Activated T-helper 1 cell treated with anti-CD3 and anti-CD28 coated beads, Interleukin-2, amount 50 U/mL, for 16 hours (primary cell): ENCODE measurements around the gene CTNNA2.
"Not testable (repeated sequence)": the region's sequence is repeated elsewhere in the genome, so short reads cannot be mapped to it uniquely, and the experiment has no call there.

Experiments
- DNase-seq, 2 donors: peaks; one replicate each; pipeline ENCODE4 v3.0.0-alpha.2; 2020; ENCODE audit warnings: low read depth in 1 of 2, low spot score in 1 of 2

The CTNNA2 gene

GRCh38 chr2:80185091-80185490 is 672.2 kb downstream of the CTNNA2 start:
- DNase-seq = no peak

DNA sequence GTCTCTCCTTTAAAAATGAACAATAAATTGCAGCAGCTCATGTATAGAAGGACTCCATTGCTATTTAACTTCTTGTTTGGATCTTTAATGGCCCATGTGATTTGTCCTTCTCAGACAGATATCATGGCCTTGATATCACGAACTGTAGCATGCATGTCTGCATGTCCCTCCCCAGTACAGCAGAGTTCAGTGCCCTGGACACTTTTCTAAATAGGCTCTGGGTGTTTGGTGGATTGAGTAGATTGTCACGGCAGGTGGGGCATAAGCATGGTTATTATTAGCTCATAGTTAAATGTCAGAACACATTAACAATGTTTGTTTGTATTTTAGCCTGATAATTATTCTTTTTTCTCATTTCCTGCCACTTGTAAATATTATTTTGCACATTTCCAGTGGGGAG is 673.4 kb downstream of the CTNNA2 start:
- no peak for DNase-seq

- no peak for DNase-seq
Observed at GRCh38 chr2:80187156-80187555, 674.3 kb downstream of the CTNNA2 start.

GRCh38 chr2:80190166-80190565 is 677.3 kb downstream of the CTNNA2 start:
- no peak for DNase-seq

- no peak for DNase-seq
Observed at GRCh38 chr2:80193566-80193965, 680.7 kb downstream of the CTNNA2 start.

GRCh38 chr2:80195034-80195433 is 682.2 kb downstream of the CTNNA2 start:
- no peak for DNase-seq

- DNase-seq = no peak
Observed at GRCh38 chr2:80198042-80198441, 685.2 kb downstream of the CTNNA2 start.

DNA sequence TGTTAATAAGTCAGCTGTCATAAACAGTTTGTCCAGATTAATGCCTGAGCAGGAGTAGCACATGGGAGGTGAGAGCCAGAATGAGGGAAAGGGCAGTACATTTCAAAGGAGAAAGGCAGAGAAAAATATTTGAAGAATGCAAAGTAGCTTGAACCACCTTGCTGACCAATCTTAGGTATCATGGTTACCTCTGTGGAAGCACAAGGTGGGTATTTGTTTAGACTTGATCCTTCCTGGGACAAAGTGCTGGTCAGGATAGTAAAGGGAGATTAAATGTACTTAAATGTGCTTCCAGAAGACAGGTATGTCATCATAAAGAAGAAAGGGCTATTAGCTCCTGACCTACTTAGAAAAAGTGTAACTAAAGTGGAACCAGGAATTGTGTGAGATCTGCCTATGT is 686.7 kb downstream of the CTNNA2 start:
- no peak for DNase-seq

- DNase-seq = not testable (repeated sequence)
Observed at GRCh38 chr2:80203929-80204328, 691.1 kb downstream of the CTNNA2 start.

- DNase-seq = no peak
Observed at GRCh38 chr2:80205498-80205897, 692.6 kb downstream of the CTNNA2 start.

GRCh38 chr2:80209458-80209857 is 696.6 kb downstream of the CTNNA2 start:
- no peak for DNase-seq

- DNase-seq = no peak
Observed at GRCh38 chr2:80217446-80217845, 704.6 kb downstream of the CTNNA2 start.

DNA sequence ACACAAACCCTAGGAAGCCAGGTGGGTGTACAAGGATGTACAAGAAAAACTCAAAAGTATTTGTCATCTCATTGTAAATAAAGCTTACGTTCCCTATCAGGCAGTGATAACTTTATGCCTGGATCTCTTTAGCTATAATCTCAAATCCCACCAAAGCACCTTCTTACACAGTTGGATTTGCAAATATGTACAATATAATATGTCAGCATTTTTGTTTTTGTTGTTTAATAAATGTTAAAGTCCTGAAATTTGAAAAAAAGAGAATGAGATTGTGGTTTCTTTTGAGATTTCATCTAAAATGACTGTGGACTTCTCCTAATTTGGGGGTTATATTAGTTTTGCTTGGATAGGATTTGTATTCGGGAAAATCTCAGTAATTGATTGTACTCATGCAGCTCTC is 709.8 kb downstream of the CTNNA2 start:
- DNase-seq = no peak

DNA sequence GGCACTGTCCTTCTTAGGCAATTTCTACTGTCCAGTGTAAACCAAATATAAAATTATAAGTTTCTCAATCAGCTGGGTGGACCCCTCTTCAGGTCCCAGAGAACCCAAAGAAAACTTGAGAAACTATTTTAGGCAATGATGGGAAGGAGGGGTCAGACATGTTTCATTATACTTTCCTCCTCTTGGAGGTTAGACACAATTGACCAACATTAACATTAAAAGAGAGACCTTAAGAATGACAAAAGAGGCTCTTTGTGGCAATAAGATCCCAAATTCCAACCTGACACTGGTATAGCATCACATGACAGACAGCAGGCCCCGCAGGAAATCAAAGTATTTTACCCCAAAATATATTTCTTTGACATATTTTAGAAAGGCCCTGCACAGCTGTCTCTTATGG is 718.6 kb downstream of the CTNNA2 start:
- no peak for DNase-seq

DNA sequence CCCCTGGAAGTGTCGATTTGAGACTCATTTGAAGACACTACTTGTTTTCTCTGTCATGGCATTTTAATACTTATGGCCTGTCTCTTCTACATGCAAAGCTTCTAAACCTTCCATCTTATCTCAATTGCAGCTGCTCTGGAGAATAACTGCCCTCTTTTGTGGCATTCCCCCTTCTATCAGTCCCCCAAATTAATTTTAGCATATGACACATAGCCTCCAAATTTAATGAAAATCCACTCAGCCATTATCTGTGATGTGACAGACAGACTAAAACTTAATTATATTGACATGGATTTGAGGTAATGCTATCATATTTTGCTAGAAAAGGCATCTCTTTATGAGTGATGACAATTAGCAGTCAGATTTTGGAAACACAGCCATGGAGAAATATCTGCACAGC is 720.5 kb downstream of the CTNNA2 start:
- DNase-seq = no peak

DNA sequence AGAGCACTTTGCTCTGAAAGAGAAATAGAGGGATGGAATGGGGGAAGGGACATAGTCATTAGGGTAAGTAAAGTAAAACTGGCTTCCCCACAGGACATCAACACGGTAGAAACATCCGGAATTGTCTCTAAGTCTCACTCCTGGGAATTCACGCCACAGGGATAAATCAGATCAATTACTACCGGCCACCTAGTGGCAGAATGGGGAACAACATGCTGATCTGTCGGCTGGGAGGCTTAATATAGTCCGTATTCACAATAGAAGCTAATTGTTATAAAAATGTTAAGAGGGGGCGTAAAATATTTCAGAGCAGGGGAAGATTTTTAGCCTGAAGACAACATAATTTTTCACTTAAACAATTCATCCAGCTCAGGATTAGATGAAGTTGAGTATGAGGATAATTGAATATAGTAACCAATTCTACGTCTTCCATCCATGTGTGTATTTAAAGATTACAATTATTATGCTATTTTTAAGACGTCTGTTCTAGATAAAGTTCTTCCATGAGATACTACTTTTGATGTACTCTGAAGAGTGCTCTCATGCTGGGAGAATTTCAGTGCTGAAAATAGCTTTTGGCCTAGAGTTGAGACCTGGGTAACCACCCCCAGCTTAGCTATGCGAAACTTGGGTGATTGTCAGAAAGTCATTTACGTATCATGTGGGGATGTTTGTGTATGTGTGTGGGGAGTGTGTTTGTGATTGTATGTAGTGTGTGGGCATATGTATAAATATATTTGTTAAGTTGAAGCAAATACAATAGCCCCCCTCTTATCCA is 726.0 kb downstream of the CTNNA2 start:
- DNase-seq = no peak

DNA sequence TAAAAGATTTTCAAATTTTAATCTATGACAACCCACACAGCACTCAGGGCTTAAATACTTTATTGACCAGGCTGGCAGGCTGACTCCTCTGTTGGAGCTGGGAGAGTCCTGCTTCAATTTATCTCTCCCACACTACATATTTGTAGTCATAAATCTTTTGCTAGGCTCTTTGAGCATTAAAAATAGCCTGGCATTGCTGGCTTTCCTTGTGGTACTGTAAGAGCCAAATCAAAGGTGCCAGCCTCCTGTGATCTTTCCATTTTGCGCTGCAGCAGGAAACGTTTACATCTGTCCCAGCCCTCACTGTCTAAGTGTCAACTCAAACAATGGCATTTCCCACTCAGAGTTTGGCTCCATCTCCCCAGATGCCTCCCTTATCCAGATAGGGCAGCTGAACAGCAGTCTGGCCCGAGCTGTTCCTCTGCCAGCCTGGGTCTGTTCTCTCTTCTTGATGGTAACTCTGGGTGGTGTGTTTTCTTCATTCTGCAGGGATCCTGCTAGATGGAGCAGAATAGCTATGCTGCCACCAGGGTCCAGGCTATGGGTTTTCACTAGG is 729.6 kb downstream of the CTNNA2 start:
- no peak for DNase-seq

DNA sequence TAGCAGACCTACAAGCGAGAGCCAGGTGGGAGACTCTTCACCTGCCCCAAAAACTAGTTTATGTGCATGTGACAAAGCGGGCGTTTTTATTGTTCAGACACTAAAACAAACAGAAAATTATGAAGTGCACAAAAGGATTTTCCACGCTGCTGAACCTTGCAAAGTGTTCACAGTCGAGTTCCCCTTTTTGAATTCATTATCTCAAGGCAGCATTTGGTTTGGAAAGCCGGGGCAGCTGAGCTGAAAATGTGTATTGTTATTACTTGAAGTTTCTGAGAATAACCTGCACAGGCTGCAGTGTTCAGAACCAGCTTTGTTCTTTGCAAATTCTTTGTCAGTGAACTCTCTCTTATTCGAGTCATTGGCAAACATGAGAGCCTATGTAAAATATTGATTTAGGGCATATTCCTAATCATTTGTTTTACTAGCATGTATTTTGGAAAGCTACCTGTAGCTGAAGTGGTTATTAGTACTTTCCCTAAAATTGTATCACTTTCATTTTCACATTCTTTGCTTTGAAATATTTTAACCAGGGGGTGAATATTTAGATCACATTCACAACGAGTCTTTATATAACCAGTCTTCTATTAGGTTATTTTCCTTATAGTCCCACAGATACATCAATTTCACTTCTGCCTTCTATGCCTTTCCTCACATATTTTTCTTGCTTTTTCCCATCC is 732.2 kb downstream of the CTNNA2 start:
- no peak for DNase-seq

GRCh38 chr2:80246534-80246933 is 733.7 kb downstream of the CTNNA2 start:
- no peak for DNase-seq

DNA sequence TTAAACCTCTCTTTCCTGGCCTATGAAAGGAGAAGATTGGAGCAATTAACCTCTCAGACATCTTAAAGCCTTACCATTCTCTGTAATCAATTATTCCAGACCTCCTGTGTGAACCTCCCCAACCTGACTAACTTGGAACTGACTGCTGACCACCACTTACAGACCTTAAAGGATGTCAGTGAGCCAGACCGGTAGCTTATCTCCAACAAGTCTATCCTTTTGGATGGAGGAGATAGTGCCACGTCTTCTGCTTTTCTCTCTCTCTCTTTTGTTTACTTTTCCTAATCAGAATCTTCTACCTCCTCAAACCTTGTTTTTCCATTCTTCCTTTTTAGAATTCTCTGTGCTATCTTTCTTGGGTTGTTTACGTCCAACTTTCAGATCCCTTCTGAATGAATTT is 734.5 kb downstream of the CTNNA2 start:
- DNase-seq = no peak

DNA sequence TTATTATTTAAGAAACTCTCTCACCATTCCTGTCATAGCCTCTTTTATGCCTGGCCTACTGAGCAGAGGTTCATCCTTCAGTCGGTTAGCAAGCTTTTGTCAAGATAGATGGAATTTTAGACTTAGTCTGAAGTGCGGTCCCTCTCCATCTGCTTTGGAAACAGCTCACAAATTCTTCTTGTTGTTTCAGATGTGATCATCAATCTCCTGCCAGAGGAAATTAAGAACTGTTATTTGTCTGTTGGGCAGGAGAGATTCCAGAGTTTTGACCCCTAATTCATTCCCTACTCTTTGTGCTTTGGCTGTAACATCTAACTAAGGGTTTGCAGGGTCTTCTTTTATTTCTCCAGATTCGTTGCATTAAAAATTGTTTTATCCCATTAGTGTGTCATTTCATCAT is 735.3 kb downstream of the CTNNA2 start:
- no peak for DNase-seq

DNA sequence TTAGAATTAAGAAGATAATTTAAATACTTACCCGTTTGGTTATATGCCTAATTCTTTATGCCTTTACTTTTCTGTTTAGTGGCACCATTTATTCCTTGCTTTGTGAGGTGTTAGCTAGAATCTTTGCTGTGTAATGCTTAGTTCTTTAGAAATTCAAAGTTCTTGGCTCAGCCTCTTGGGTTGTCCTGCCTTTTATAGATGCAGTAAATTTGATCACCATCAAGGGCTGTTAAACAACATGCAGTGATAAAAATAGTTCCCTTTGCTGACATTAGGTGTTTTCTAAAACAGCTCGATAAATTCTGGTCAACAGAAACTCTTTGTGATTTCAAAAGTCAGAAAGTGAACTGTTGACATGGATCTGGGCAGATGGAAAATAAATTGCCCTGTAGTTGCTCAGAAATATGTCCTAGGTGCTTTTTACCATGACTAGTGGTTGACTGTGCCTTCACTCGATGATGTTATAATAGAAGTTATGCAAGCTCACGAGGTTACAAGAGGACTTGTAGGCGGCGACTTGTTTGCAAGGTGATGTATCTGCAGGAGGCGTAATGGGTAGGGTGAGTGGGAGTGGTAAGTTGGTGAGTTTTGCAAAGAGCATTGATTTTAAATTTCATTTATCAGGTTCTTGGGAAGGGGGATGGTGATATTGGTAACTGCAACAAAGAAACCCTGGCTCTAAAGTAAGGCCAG is 739.6 kb downstream of the CTNNA2 start:
- no peak for DNase-seq
